Uterus (tissue), 2 donors: ENCODE results near the gene LIMS4.
"Not testable (repeated sequence)": the region's sequence is repeated elsewhere in the genome, so short reads cannot be mapped to it uniquely, and the experiment has no call there.

Experiments
- CTCF ChIP-seq, 4 experiments: fragments of 200-600 bp in 2 of 4; fragments of 450-650 bp in 2 of 4; sonication (generic) in 2 of 4; IDR thresholded peaks; one replicate each; pipeline ENCODE4 v1.5.1; 2016 to 2019; ENCODE audit warnings: antibody characterized with exemption in 4 of 4, mild to moderate bottlenecking in 2 of 4, moderate library complexity in 1 of 4
- POLR2A ChIP-seq, 2 donors: fragments of 450-650 bp; IDR thresholded peaks; one replicate each; pipeline ENCODE4 v1.6.1; 2016; ENCODE audit warnings: antibody characterized with exemption in 2 of 2, mild to moderate bottlenecking in 1 of 2, moderate library complexity in 1 of 2

GRCh38 chr2:110456291-110457213, 16.1 kb downstream of the LIMS4 start:
- not testable (repeated sequence) for TF ChIP-seq CTCF, POLR2A (IDR thresholded peaks at IDR 0.05)
